Measurements from ENCODE around the gene C12orf50.

C12orf50 gene

GRCh38 chr12:87939182-87939581 is 90.0 kb downstream of the C12orf50 start:
- no peak for DNase-seq (ENCODE audit: low read depth)
- TF ChIP-seq, protein P1, sequence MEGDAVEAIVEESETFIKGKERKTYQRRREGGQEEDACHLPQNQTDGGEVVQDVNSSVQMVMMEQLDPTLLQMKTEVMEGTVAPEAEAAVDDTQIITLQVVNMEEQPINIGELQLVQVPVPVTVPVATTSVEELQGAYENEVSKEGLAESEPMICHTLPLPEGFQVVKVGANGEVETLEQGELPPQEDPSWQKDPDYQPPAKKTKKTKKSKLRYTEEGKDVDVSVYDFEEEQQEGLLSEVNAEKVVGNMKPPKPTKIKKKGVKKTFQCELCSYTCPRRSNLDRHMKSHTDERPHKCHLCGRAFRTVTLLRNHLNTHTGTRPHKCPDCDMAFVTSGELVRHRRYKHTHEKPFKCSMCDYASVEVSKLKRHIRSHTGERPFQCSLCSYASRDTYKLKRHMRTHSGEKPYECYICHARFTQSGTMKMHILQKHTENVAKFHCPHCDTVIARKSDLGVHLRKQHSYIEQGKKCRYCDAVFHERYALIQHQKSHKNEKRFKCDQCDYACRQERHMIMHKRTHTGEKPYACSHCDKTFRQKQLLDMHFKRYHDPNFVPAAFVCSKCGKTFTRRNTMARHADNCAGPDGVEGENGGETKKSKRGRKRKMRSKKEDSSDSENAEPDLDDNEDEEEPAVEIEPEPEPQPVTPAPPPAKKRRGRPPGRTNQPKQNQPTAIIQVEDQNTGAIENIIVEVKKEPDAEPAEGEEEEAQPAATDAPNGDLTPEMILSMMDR (IDR thresholded peaks at IDR 0.05; ENCODE audit: insufficient read depth, low read depth, low read length, missing control alignments), result no peak
- no peak overlapping the region for H3K4me3 ChIP-seq (ENCODE audit: low read depth, low read length)

DNA sequence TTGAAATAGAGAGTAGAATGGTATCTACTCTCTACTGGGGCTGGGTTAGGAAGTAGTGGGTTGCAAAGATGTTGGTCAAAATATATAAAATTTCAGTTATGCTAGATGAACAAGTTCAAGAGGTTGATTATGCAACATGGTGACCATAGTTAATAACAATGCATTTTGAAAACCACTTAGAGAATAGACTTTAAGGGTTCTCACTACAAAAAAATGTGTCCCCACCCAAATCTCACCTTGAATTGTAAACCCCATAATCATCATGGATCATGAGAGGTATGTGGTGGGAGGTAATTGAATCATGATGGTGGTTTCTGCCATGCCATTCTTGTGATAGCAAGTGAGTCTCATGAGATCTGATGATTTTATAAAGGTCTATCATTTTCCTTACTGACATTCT is 94.0 kb downstream of the C12orf50 start:
- TF ChIP-seq, protein P1 (IDR thresholded peaks at IDR 0.05; ENCODE audit: insufficient read depth, low read depth, low read length, missing control alignments), result no peak
- no peak for DNase-seq (ENCODE audit: low read depth)

GRCh38 chr12:87933991-87934390 is 95.2 kb downstream of the C12orf50 start:
- no peak for DNase-seq (ENCODE audit: low read depth)
- TF ChIP-seq, protein P1 (IDR thresholded peaks at IDR 0.05; ENCODE audit: insufficient read depth, low read depth, low read length, missing control alignments), result no peak
- H3K4me3 ChIP-seq (ENCODE audit: low read depth, low read length), result no peak overlapping the region

More for the DNA sequence above, 94.0 kb downstream of the C12orf50 start:
- no peak overlapping the region for H3K4me3 ChIP-seq (ENCODE audit: low read depth, low read length)

DNA sequence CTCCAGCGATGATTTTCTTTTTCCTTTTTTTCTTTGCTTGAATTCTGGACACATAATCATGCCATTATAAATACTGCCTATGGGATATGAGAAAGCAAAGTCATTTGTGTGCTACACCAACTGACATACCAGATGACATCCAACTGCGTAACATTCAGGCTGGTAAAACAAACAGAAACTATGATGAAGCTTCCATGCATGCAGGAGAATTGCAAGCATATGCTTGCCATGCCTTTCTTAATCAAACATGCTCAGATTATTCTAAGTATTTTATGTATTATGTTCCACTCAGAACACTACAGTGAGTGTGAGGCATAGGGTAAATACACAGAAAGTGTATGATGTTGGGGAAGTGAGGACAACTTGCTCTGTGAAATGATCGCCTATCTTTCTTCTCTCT is 97.4 kb downstream of the C12orf50 start:
- TF ChIP-seq, protein P1 (IDR thresholded peaks at IDR 0.05; ENCODE audit: insufficient read depth, low read depth, low read length, missing control alignments), result no peak
- DNase-seq (ENCODE audit: low read depth), result no peak
- no peak overlapping the region for H3K4me3 ChIP-seq (ENCODE audit: low read depth, low read length)

GRCh38 chr12:87930627-87931026 is 98.6 kb downstream of the C12orf50 start:
- no peak overlapping the region for H3K4me3 ChIP-seq (ENCODE audit: low read depth, low read length)
- no peak for DNase-seq (ENCODE audit: low read depth)
- TF ChIP-seq, protein P1 (IDR thresholded peaks at IDR 0.05; ENCODE audit: insufficient read depth, low read depth, low read length, missing control alignments), result no peak

All from GM12865 (cell line).